Measurements from ENCODE around the gene PCARE.

The PCARE gene

DNA sequence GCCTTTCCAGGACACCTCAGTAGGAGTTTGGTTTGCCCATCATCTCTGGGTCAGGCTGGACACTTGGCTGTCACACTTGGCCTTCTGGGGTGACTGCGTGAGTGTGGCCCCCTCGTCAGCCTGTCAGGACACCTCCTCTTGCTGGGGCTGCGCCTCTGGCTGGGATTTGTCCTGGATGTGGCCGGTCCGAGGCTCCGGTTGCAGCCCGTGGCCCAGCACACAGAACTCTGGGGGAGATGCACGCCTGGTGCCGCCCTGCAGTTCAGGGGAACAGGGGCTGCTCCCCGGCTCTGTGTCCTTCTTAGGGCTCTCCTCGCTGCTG is 9.6 kb downstream of the PCARE start:
- H3K27ac ChIP-seq (ENCODE audit: low read depth, low read length): no peak overlapping the region
- no peak overlapping the region for H3K56ac ChIP-seq (ENCODE audit: low read length)
- H3K4ac ChIP-seq (ENCODE audit: low read depth, low read length): no peak overlapping the region
- no peak overlapping the region for H2BK120ac ChIP-seq (ENCODE audit: low read depth, low read length)
- H3K4me3 ChIP-seq (ENCODE audit: low read length): no peak overlapping the region
- no peaks in the 10 kb centered on the region for H3K79me2 ChIP-seq (ENCODE audit: control insufficient read depth, insufficient read depth, low read length)
- no peak overlapping the region for H3K9ac ChIP-seq (ENCODE audit: low read length)
- no peaks in the 10 kb centered on the region for H3K36me3 ChIP-seq (ENCODE audit: control insufficient read depth, insufficient read depth, low read length)
- H3K4me1 ChIP-seq (ENCODE audit: control insufficient read depth, low read depth, low read length): no peaks in the 10 kb centered on the region
- H3K18ac ChIP-seq (ENCODE audit: low read length): no peak overlapping the region
- H3K4me2 ChIP-seq (ENCODE audit: low read length): no peak overlapping the region
- H4K8ac ChIP-seq (ENCODE audit: low read depth, low read length): no peak overlapping the region
- no CpG with 5 or more reads among the region's 11 CpGs for WGBS (ENCODE audit: extremely low coverage, insufficient coverage, low lambda C conversion rate)
- no peaks in the 10 kb centered on the region for H3K27me3 ChIP-seq (ENCODE audit: insufficient read depth, low read length, poor library complexity)
- H3K23ac ChIP-seq (ENCODE audit: low read length): no peak overlapping the region
- no peak overlapping the region for H2BK15ac ChIP-seq (replicated peaks; ENCODE audit: low read depth)
- H3K79me1 ChIP-seq (ENCODE audit: low read length): no peaks in the 10 kb centered on the region
- H2BK5ac ChIP-seq (ENCODE audit: low read length): no peak overlapping the region
- no peak for DNase-seq
- no peak overlapping the region for H4K5ac ChIP-seq (ENCODE audit: low read length)
- H2AK5ac ChIP-seq (ENCODE audit: low read length): no peak overlapping the region

DNA sequence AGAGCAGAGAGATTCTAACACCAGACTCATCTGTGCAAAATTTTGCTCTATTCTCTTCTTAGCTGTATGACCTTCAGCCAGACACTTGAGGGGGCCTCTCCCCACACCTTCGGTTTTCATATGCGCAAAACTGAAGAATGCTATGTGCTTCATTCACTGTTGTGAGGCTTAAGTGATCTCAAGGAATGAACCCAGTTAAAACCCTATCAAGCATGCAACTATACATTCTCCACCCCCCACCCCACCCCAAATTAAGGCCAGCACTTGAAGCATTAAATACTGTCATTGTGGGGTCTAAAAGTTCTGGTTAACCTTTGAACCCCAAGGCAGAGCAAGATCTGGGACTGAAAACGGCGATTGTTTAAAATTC is 10.0 kb downstream of the PCARE start:
- no peaks in the 10 kb centered on the region for H3K27me3 ChIP-seq (ENCODE audit: insufficient read depth, low read length, poor library complexity)
- no peak overlapping the region for H3K4ac ChIP-seq (ENCODE audit: low read depth, low read length)
- no peak overlapping the region for H4K5ac ChIP-seq (ENCODE audit: low read length)
- no peak overlapping the region for H2BK15ac ChIP-seq (replicated peaks; ENCODE audit: low read depth)
- H3K23ac ChIP-seq (ENCODE audit: low read length): no peak overlapping the region
- H3K56ac ChIP-seq (ENCODE audit: low read length): no peak overlapping the region
- no peak overlapping the region for H2BK120ac ChIP-seq (ENCODE audit: low read depth, low read length)
- DNase-seq: no peak
- H2BK5ac ChIP-seq (ENCODE audit: low read length): no peak overlapping the region
- H3K79me1 ChIP-seq (ENCODE audit: low read length): no peaks in the 10 kb centered on the region
- no peak overlapping the region for H3K27ac ChIP-seq (ENCODE audit: low read depth, low read length)
- no peak overlapping the region for H4K8ac ChIP-seq (ENCODE audit: low read depth, low read length)
- no peaks in the 10 kb centered on the region for H3K4me1 ChIP-seq (ENCODE audit: control insufficient read depth, low read depth, low read length)
- no peak overlapping the region for H3K4me2 ChIP-seq (ENCODE audit: low read length)
- H3K18ac ChIP-seq (ENCODE audit: low read length): no peak overlapping the region
- H3K4me3 ChIP-seq (ENCODE audit: low read length): no peak overlapping the region
- H3K79me2 ChIP-seq (ENCODE audit: control insufficient read depth, insufficient read depth, low read length): no peaks in the 10 kb centered on the region
- no peaks in the 10 kb centered on the region for H3K36me3 ChIP-seq (ENCODE audit: control insufficient read depth, insufficient read depth, low read length)
- no peak overlapping the region for H3K9ac ChIP-seq (ENCODE audit: low read length)
- WGBS (ENCODE audit: extremely low coverage, insufficient coverage, low lambda C conversion rate): no CpG with 5 or more reads among the region's 4 CpGs
- H2AK5ac ChIP-seq (ENCODE audit: low read length): no peak overlapping the region

DNA sequence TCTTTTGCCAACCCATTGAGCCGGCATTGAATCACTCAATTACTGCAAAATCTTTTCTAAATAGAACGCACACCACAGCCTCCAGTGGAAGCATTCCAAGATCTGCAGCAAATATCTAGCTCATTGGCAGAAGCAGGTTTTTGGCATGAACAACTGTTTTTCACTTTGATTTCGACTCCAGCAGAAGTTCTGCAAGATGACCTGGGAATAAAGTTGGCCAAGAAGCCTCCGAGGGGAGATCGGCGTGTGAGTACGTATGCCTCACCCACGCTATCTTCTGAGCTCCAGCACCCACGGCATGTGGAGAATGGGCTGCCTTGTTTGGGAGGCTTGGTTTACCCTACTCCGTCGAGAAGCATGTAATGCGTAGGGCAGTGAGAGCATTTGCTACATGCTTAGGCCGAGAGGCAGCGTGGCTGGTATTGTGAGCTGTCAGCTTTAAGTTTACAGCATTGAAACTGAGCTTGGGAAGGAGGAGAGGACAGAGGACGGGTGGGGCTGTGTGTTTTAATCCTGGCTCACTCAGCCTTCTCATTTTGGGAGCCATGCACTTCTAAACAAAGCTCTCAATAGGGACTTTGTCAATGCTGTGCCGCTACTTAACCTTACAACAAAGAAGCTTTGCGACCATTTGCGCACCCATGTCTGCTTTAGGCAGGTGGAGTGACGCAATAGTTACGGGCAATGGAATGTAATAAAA is 10.5 kb downstream of the PCARE start:
- no CpG with 5 or more reads among the region's 20 CpGs for WGBS (ENCODE audit: extremely low coverage, insufficient coverage, low lambda C conversion rate)
- no peak overlapping the region for H3K27ac ChIP-seq (ENCODE audit: low read depth, low read length)

GRCh38 chr2:29063056-29063455 is 11.3 kb downstream of the PCARE start:
- WGBS (ENCODE audit: extremely low coverage, insufficient coverage, low lambda C conversion rate): no CpG with 5 or more reads among the region's 6 CpGs
- peak overlapping the region; percentile 3 for H3K56ac ChIP-seq (ENCODE audit: low read length)
- H3K4me3 ChIP-seq (ENCODE audit: low read length): no peak overlapping the region

More for the DNA sequence above, 10.5 kb downstream of the PCARE start:
- H3K27me3 ChIP-seq (ENCODE audit: insufficient read depth, low read length, poor library complexity): no peaks in the 10 kb centered on the region
- H3K4me3 ChIP-seq (ENCODE audit: low read length): no peak overlapping the region
- no peak overlapping the region for H3K9ac ChIP-seq (ENCODE audit: low read length)
- H3K36me3 ChIP-seq (ENCODE audit: control insufficient read depth, insufficient read depth, low read length): no peaks in the 10 kb centered on the region
- no peaks in the 10 kb centered on the region for H3K4me1 ChIP-seq (ENCODE audit: control insufficient read depth, low read depth, low read length)
- no peak overlapping the region for H3K4ac ChIP-seq (ENCODE audit: low read depth, low read length)
- no peak overlapping the region for H4K5ac ChIP-seq (ENCODE audit: low read length)
- H2BK120ac ChIP-seq (ENCODE audit: low read depth, low read length): no peak overlapping the region
- no peak overlapping the region for H2AK5ac ChIP-seq (ENCODE audit: low read length)
- no peak for DNase-seq
- no peak overlapping the region for H4K8ac ChIP-seq (ENCODE audit: low read depth, low read length)
- no peak overlapping the region for H3K18ac ChIP-seq (ENCODE audit: low read length)
- no peak overlapping the region for H3K4me2 ChIP-seq (ENCODE audit: low read length)
- H3K56ac ChIP-seq (ENCODE audit: low read length): no peak overlapping the region
- H3K79me1 ChIP-seq (ENCODE audit: low read length): no peaks in the 10 kb centered on the region
- no peak overlapping the region for H2BK5ac ChIP-seq (ENCODE audit: low read length)
- H3K23ac ChIP-seq (ENCODE audit: low read length): no peak overlapping the region
- H2BK15ac ChIP-seq (replicated peaks; ENCODE audit: low read depth): no peak overlapping the region
- H3K79me2 ChIP-seq (ENCODE audit: control insufficient read depth, insufficient read depth, low read length): no peaks in the 10 kb centered on the region

DNA sequence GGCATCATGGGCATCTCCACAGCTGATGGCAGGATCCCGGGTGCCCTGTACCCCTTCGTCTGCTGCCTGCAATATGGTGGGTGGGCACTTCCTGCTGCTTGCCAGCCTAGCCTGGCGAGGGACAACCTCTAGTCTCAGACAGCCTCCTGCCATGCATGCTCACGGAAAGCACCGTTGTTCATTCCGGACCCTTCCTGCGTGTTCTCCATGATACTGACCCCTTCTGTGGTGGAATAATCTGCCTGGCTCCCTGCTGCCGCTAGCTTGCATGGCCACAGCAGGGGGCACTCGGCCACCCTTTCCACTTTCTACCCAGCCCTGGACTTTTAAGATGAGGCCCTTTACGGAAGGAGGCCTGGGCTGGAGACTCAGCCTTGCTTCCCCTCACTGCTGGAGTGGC is 12.0 kb downstream of the PCARE start:
- H3K79me1 ChIP-seq (ENCODE audit: low read length): no peaks in the 10 kb centered on the region
- H3K56ac ChIP-seq (ENCODE audit: low read length): no peak overlapping the region
- no peak for DNase-seq
- H2BK5ac ChIP-seq (ENCODE audit: low read length): no peak overlapping the region
- H3K27ac ChIP-seq (ENCODE audit: low read depth, low read length): no peak overlapping the region
- H2AK5ac ChIP-seq (ENCODE audit: low read length): no peak overlapping the region
- H4K5ac ChIP-seq (ENCODE audit: low read length): no peak overlapping the region
- no peak overlapping the region for H3K4me3 ChIP-seq (ENCODE audit: low read length)
- no peak overlapping the region for H3K9ac ChIP-seq (ENCODE audit: low read length)
- H3K79me2 ChIP-seq (ENCODE audit: control insufficient read depth, insufficient read depth, low read length): no peaks in the 10 kb centered on the region
- no peak overlapping the region for H3K23ac ChIP-seq (ENCODE audit: low read length)
- H2BK15ac ChIP-seq (replicated peaks; ENCODE audit: low read depth): no peak overlapping the region
- no peak overlapping the region for H2BK120ac ChIP-seq (ENCODE audit: low read depth, low read length)
- no CpG with 5 or more reads among the region's 10 CpGs for WGBS (ENCODE audit: extremely low coverage, insufficient coverage, low lambda C conversion rate)
- H3K18ac ChIP-seq (ENCODE audit: low read length): no peak overlapping the region
- no peak overlapping the region for H3K4me2 ChIP-seq (ENCODE audit: low read length)
- no peaks in the 10 kb centered on the region for H3K4me1 ChIP-seq (ENCODE audit: control insufficient read depth, low read depth, low read length)
- H3K36me3 ChIP-seq (ENCODE audit: control insufficient read depth, insufficient read depth, low read length): no peaks in the 10 kb centered on the region
- H4K8ac ChIP-seq (ENCODE audit: low read depth, low read length): no peak overlapping the region
- H3K27me3 ChIP-seq (ENCODE audit: insufficient read depth, low read length, poor library complexity): no peaks in the 10 kb centered on the region
- H3K4ac ChIP-seq (ENCODE audit: low read depth, low read length): no peak overlapping the region

More at GRCh38 chr2:29063056-29063455, 11.3 kb downstream of the PCARE start:
- Histone ChIP-seq H3K36me3 (ENCODE audit: control insufficient read depth, insufficient read depth, low read length) (no peaks in the 10 kb centered on the region), H3K18ac (ENCODE audit: low read length) (no peak overlapping the region), H3K4me2 (ENCODE audit: low read length) (no peak overlapping the region), H4K8ac (ENCODE audit: low read depth, low read length) (no peak overlapping the region), H3K27ac (ENCODE audit: low read depth, low read length) (no peak overlapping the region), H3K4me1 (ENCODE audit: control insufficient read depth, low read depth, low read length) (no peaks in the 10 kb centered on the region), H3K27me3 (ENCODE audit: insufficient read depth, low read length, poor library complexity) (no peaks in the 10 kb centered on the region), H2AK5ac (ENCODE audit: low read length) (no peak overlapping the region), H3K4ac (ENCODE audit: low read depth, low read length) (no peak overlapping the region), H3K79me1 (ENCODE audit: low read length) (no peaks in the 10 kb centered on the region), H4K5ac (ENCODE audit: low read length) (no peak overlapping the region), H3K23ac (ENCODE audit: low read length) (no peak overlapping the region), H2BK120ac (ENCODE audit: low read depth, low read length) (no peak overlapping the region), H3K9ac (ENCODE audit: low read length) (no peak overlapping the region), H2BK5ac (ENCODE audit: low read length) (no peak overlapping the region), H3K79me2 (ENCODE audit: control insufficient read depth, insufficient read depth, low read length) (no peaks in the 10 kb centered on the region), H2BK15ac (replicated peaks; ENCODE audit: low read depth) (no peak overlapping the region)
- DNase-seq: no peak

DNA sequence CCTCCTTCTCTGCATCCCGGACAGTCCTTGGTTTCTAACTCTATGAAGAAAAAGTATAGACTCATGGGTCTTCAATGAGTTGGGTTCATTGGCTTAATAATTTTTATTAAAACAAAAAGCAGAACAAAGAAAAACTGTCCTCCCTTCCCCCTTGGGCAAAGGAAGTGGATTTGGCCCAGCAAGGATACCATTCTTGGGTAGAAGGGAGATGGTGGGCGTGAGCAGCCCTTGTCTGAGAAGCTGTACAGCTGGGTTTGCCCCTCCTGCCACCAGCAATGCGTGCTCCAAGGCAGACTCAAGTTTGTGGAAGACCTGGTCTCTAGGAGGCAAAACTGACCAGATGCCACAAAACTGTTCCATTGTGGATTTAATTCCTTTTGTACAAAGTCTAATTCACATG is 12.7 kb downstream of the PCARE start:
- Histone ChIP-seq H3K79me1 (ENCODE audit: low read length) (no peaks in the 10 kb centered on the region), H2BK15ac (replicated peaks; ENCODE audit: low read depth) (no peak overlapping the region), H3K27ac (ENCODE audit: low read depth, low read length) (no peak overlapping the region), H2BK120ac (ENCODE audit: low read depth, low read length) (no peak overlapping the region), H3K4me2 (ENCODE audit: low read length) (no peak overlapping the region), H3K4me3 (ENCODE audit: low read length) (no peak overlapping the region), H3K23ac (ENCODE audit: low read length) (no peak overlapping the region), H2AK5ac (ENCODE audit: low read length) (no peak overlapping the region), H3K79me2 (ENCODE audit: control insufficient read depth, insufficient read depth, low read length) (no peaks in the 10 kb centered on the region), H3K27me3 (ENCODE audit: insufficient read depth, low read length, poor library complexity) (no peaks in the 10 kb centered on the region), H3K4ac (ENCODE audit: low read depth, low read length) (no peak overlapping the region), H4K8ac (ENCODE audit: low read depth, low read length) (no peak overlapping the region), H3K18ac (ENCODE audit: low read length) (no peak overlapping the region), H3K4me1 (ENCODE audit: control insufficient read depth, low read depth, low read length) (no peaks in the 10 kb centered on the region), H3K9ac (ENCODE audit: low read length) (no peak overlapping the region), H3K36me3 (ENCODE audit: control insufficient read depth, insufficient read depth, low read length) (no peaks in the 10 kb centered on the region), H3K56ac (ENCODE audit: low read length) (no peak overlapping the region), H2BK5ac (ENCODE audit: low read length) (no peak overlapping the region), H4K5ac (ENCODE audit: low read length) (no peak overlapping the region)
- WGBS (ENCODE audit: extremely low coverage, insufficient coverage, low lambda C conversion rate): no CpG with 5 or more reads among the region's 3 CpGs
- no peak for DNase-seq

Measured in mesendoderm (in vitro differentiated cells).